GM18951 (cell line): Measurements from ENCODE around the gene FCMR.
A peak's percentile ranks its signal among the peaks of the same experiment; 100 is the strongest.

Source experiments
- POLR2A ChIP-seq: IDR thresholded peaks from 4 replicates; pipeline ENCODE4 v1.6.1; 2011; ENCODE audit warnings: mild to moderate bottlenecking; ENCODE audit not compliant: insufficient read length, insufficient read depth; ENCODE audit errors: extremely low read depth
- in situ Hi-C: fragments of 300-500 bp; cut with MboI; formaldehyde crosslinking; loops from one replicate; pipeline ENCODE4 v1.12.0; 2022; ENCODE audit warnings: low sequenced_read_pairs, mixed read lengths, inconsistent platforms; ENCODE audit not compliant: unreplicated experiment

Gene FCMR

GRCh38 chr1:206944703-206945102 is 23.0 kb upstream of the FCMR start:
- in situ Hi-C loops: no loop called here
- TF ChIP-seq POLR2A: no peak

- no peak for TF ChIP-seq POLR2A
- in situ Hi-C loops: no loop called here
Observed at GRCh38 chr1:206941766-206942418, 20.2 kb upstream of the FCMR start.

GRCh38 chr1:206940588-206940936 is 18.8 kb upstream of the FCMR start:
- in situ Hi-C loops: no loop called here
- TF ChIP-seq POLR2A: no peak

GRCh38 chr1:206939841-206940587 is 18.3 kb upstream of the FCMR start:
- in situ Hi-C loops: no loop called here
- TF ChIP-seq POLR2A: no peak

- no peak for TF ChIP-seq POLR2A
- in situ Hi-C loops: no loop called here
Observed at GRCh38 chr1:206939131-206939530, 17.4 kb upstream of the FCMR start.

- TF ChIP-seq POLR2A: no peak
- in situ Hi-C loops: no loop called here
Observed at GRCh38 chr1:206937425-206937824, 15.7 kb upstream of the FCMR start.

GRCh38 chr1:206935491-206936067 is 13.8 kb upstream of the FCMR start:
- in situ Hi-C loops: no loop called here

GRCh38 chr1:206933333-206933945 is 11.7 kb upstream of the FCMR start:
- no peak for TF ChIP-seq POLR2A
- in situ Hi-C loops: no loop called here

More at GRCh38 chr1:206935491-206936067, 13.8 kb upstream of the FCMR start:
- TF ChIP-seq POLR2A: no peak

- in situ Hi-C loops: no loop called here
- TF ChIP-seq POLR2A: no peak
Observed at GRCh38 chr1:206932177-206932576, 10.4 kb upstream of the FCMR start.

GRCh38 chr1:206931709-206932108 is 10.0 kb upstream of the FCMR start:
- TF ChIP-seq POLR2A: peak; percentile 18
- in situ Hi-C loops: no loop called here

- in situ Hi-C loops: no loop called here
- TF ChIP-seq POLR2A: peak; percentile 65
Observed at GRCh38 chr1:206930210-206930798, 8.6 kb upstream of the FCMR start.

GRCh38 chr1:206929524-206929923 is 7.8 kb upstream of the FCMR start:
- in situ Hi-C loops: no loop called here

GRCh38 chr1:206926286-206926685 is 4.5 kb upstream of the FCMR start:
- in situ Hi-C loops: no loop called here

More at GRCh38 chr1:206929524-206929923, 7.8 kb upstream of the FCMR start:
- no peak for TF ChIP-seq POLR2A

More at GRCh38 chr1:206926286-206926685, 4.5 kb upstream of the FCMR start:
- no peak for TF ChIP-seq POLR2A
